Cardiac fibroblast (primary cell): ENCODE measurements around the gene NSUN2.

Experiments
- DNase-seq, 2 donors: peaks; one replicate each; pipeline versions ENCODE4 v3.0.0 to v3.0.0-alpha.2; 2010; ENCODE audit warnings: low read depth in 2 of 2
- H3K4me3 ChIP-seq, 2 donors: replicated peaks in 1 of 2; 1 replicate in 1 of 2; 2 replicates in 1 of 2; pipeline ENCODE4 v1.5.1; 2011; ENCODE audit warnings: low read depth in 2 of 2, low read length in 2 of 2, mild to moderate bottlenecking in 2 of 2, moderate library complexity in 1 of 2
- TF ChIP-seq, protein P1 (sequence below): IDR thresholded peaks from one replicate; pipeline ENCODE4 v1.5.1; 2011; ENCODE audit warnings: low read depth, mild to moderate bottlenecking, low read length, inconsistent platforms

The NSUN2 gene

DNA sequence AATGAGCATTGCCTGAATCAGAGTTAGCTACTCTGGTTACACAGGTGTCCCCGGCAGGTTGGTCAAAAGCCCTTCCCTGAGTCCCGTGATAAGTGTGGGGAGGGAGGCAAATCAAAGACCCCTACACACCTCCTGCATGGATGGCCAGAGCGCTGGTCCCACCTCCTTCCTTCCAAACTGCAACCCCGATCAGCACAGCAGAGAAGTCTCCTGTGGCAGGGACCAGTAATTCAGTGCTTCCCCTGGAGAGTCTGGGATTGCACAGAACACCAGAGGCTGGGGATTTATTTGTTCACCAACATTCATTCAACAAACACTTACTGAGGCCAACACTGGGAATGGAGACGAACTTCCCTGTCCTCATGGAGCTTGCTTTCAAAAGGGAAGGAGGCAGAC is 46.2 kb downstream of the NSUN2 start:
- no peak for DNase-seq
- TF ChIP-seq, protein P1, sequence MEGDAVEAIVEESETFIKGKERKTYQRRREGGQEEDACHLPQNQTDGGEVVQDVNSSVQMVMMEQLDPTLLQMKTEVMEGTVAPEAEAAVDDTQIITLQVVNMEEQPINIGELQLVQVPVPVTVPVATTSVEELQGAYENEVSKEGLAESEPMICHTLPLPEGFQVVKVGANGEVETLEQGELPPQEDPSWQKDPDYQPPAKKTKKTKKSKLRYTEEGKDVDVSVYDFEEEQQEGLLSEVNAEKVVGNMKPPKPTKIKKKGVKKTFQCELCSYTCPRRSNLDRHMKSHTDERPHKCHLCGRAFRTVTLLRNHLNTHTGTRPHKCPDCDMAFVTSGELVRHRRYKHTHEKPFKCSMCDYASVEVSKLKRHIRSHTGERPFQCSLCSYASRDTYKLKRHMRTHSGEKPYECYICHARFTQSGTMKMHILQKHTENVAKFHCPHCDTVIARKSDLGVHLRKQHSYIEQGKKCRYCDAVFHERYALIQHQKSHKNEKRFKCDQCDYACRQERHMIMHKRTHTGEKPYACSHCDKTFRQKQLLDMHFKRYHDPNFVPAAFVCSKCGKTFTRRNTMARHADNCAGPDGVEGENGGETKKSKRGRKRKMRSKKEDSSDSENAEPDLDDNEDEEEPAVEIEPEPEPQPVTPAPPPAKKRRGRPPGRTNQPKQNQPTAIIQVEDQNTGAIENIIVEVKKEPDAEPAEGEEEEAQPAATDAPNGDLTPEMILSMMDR, result no peak
- no peak overlapping the region for H3K4me3 ChIP-seq

DNA sequence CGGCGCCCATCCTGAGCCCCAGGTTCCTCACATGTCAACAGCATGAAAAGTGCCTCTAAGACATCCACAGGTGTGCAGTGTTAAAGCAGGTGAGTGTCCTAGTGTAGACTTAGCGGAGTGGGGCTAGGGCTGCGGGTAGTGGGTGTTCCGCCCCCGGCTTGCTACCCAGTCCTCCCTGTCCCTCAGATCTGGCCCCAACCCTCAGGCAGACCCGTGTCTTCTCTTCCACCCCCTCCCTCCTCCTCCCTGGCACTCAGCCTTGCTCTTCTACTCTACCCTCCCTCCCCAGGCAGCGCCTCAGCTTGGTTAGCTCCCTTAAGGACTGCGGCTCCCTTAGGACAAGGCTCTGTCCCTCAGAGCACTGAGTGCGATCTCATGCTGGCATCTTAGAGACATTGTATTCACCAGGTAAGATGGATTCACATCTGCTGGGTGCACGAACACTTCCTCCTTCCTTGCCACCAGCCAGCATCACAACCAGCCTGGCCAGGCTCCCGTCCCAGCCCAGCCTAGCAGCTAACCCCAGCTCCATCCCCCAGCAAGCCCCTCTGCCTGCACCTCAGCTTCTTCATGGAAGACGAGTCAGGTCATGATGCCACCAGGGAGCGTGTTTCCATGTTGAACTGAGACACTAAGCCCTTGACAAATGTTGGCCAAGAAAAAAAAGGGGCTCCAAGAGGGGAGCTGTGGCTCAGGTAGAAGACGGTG is 46.8 kb downstream of the NSUN2 start:
- no peak overlapping the region for H3K4me3 ChIP-seq
- no peak for DNase-seq
- TF ChIP-seq, protein P1, result no peak

DNA sequence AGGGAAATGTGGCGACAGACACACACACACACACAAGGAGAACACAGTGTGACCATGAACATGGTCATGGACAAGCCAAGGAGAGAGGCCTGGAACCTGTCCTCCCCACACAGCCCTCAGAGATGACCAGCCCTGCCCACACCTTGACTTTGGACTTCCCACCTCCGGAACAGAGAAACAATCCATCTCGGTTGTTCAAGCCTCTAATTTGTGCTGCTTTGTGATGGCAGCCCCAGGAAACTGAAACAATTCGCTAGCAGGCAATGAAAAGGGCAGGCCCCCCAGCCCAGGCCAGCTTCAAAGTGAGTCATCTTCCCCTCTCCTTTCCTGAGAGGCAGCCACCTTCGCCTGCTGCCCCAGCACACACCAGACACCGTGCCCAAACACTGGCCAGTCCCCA is 47.7 kb downstream of the NSUN2 start:
- DNase-seq, result no peak
- no peak overlapping the region for H3K4me3 ChIP-seq
- TF ChIP-seq, protein P1, result no peak

DNA sequence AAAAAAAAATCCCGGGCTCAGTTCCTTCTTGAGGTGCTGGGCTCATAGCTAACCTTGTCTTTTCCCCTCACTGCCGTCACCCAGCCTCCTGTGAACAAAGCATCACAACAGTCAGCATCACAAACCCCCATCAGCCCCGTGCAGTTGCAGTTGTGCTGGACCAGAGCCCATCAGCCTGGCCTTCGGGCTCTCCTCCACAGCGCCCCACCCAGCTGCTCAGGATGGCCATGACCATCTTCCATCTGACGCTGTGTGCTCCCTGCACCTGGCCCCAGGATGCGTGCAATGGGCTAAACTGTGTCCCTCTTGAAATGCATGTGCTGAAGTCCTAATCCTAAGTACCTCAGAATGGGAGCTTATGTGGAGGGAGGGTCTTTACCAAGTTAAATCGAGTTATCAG is 48.1 kb downstream of the NSUN2 start:
- H3K4me3 ChIP-seq, result no peak overlapping the region

DNA sequence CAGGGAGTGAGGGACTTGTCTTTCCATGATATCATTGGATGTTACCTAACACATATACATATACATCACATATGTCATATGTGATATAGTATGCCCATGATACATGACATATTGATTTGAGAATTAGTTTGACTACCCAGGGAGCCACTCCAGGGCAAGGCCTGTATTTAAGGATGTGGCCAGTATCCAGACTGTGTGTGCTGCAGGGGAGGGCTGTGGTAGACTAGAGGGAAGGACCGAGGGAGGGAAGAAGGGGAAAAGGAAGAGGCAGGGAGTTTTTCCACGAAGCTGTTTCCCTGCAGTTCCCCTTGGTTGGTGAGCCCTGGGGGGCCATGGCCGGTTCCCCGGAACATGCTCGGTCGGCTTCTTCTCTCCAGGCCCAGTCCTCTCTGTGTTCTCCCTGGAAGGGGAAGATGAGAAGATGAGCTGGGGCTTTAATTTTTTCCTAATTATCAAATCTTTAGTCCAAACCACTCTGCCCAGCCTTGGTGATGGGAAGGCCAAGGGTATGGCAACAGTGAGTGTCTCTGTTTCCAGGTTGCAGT is 48.7 kb downstream of the NSUN2 start:
- no peak overlapping the region for H3K4me3 ChIP-seq
- TF ChIP-seq, protein P1, result no peak
- DNase-seq, result no peak

More for the DNA sequence above, 48.1 kb downstream of the NSUN2 start:
- TF ChIP-seq, protein P1, result no peak
- DNase-seq, result no peak

DNA sequence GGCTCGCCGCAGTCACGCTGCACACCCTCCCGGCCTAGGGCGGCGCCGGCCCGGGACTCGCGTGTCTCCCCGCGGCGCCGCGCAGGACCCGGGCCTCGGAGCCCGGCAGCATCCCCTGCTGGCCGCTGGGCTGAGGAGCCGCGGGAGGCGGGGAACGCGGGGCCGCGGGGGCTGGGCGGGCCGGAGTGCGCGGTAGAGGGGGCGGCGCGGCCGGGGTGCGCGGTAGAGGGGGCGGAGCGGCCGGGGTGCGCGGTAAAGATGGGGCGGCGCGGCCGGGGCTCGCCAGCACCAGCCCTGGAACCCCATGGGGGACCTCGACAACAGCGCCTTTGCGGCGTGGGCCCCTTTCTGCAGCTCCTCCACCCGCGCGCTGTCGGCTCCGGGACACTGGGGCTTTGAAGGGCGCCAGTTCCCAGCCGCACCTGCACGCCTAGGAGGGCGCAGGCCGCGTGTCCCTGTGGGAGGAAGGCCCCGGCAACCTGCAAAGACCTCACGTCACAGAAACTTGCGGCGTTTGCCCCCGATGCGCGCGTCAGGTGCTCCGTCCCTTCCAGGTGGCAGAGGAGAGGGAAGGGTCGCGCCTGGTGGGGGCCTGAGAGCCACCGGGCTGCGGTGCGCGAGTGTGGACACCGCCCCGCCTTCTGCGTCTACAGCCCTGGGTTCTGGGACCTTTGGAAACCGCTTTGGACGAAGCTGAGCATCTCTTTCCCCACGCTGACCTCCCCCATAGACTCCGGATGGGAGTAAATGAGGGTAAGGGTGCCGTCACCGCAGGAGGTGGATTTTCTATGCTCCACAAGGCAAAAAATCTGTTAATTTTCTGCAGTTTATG is 49.6 kb downstream of the NSUN2 start:
- peak; percentile 9 to 31 for DNase-seq
- TF ChIP-seq, protein P1, result peak; percentile 11
- H3K4me3 ChIP-seq, result peak overlapping the region; percentile 28 to 38
